ENCODE data around the gene FCAMR.
"Not testable (repeated sequence)": the region's sequence is repeated elsewhere in the genome, so short reads cannot be mapped to it uniquely, and the experiment has no call there.

Gene FCAMR

GRCh38 chr1:206929524-206929923, 40.7 kb downstream of the FCAMR start:
- H3K79me2 ChIP-seq (ENCODE audit: low read length): no peaks in the 10 kb centered on the region; the same call in 1 of the 2 replicates
- H3K4me2 ChIP-seq (ENCODE audit: low read length): peak overlapping the region; percentile 77
- peaks cover 88% of the 10 kb centered on the region for H3K4me1 ChIP-seq (ENCODE audit: low read length)
- H2AFZ ChIP-seq (ENCODE audit: low read depth, low read length): no peak overlapping the region
- no peaks in the 10 kb centered on the region for H4K20me1 ChIP-seq (ENCODE audit: insufficient read depth, low read length)
- H3K27ac ChIP-seq (ENCODE audit: low read length): peak overlapping the region; percentile 92
- TF ChIP-seq EZH2phosphoT487 (IDR thresholded peaks at IDR 0.05; ENCODE audit: low read depth): no peak
- TF ChIP-seq CTCF (IDR thresholded peaks at IDR 0.05; ENCODE audit: low read depth, low read length): peak; percentile 41
- H3K9ac ChIP-seq (ENCODE audit: low read length): peak overlapping the region; percentile 83
- peak overlapping the region; percentile 64 for H3K4me3 ChIP-seq (ENCODE audit: low read length)
- H3K36me3 ChIP-seq (replicated peaks; ENCODE audit: low read depth, low read length): no peaks in the 10 kb centered on the region
- H3K9me3 ChIP-seq (ENCODE audit: insufficient read depth, low read length): no peaks in the 10 kb centered on the region
- no peaks in the 10 kb centered on the region for H3K27me3 ChIP-seq (ENCODE audit: low read depth, low read length)

GRCh38 chr1:206926286-206926685, 44.0 kb downstream of the FCAMR start:
- peaks cover 96% of the 10 kb centered on the region for H3K4me1 ChIP-seq (ENCODE audit: low read length)
- no peaks in the 10 kb centered on the region for H3K36me3 ChIP-seq (replicated peaks; ENCODE audit: low read depth, low read length)
- H3K27me3 ChIP-seq (ENCODE audit: low read depth, low read length): no peaks in the 10 kb centered on the region
- H3K79me2 ChIP-seq (ENCODE audit: low read length): peaks cover 18% of the 10 kb centered on the region
- H4K20me1 ChIP-seq (ENCODE audit: insufficient read depth, low read length): no peaks in the 10 kb centered on the region
- no peak overlapping the region; the same call in 1 of the 2 replicates for H3K9ac ChIP-seq (ENCODE audit: low read length)
- H2AFZ ChIP-seq (ENCODE audit: low read depth, low read length): no peak overlapping the region
- no peak overlapping the region for H3K4me3 ChIP-seq (ENCODE audit: low read length)
- H3K4me2 ChIP-seq (ENCODE audit: low read length): no peak overlapping the region
- no peak overlapping the region for H3K27ac ChIP-seq (ENCODE audit: low read length)
- no peak for TF ChIP-seq EZH2phosphoT487 (IDR thresholded peaks at IDR 0.05; ENCODE audit: low read depth)
- TF ChIP-seq CTCF (IDR thresholded peaks at IDR 0.05; ENCODE audit: low read depth, low read length): no peak
- no peaks in the 10 kb centered on the region for H3K9me3 ChIP-seq (ENCODE audit: insufficient read depth, low read length)

GRCh38 chr1:206925106-206925736, 45.0 kb downstream of the FCAMR start:
- Histone ChIP-seq H3K4me1 (ENCODE audit: low read length) (peaks cover 97% of the 10 kb centered on the region), H3K27ac (ENCODE audit: low read length) (peak overlapping the region; percentile 97), H4K20me1 (ENCODE audit: insufficient read depth, low read length) (no peaks in the 10 kb centered on the region), H2AFZ (ENCODE audit: low read depth, low read length) (no peak overlapping the region; the same call in 1 of the 2 replicates), H3K27me3 (ENCODE audit: low read depth, low read length) (no peaks in the 10 kb centered on the region), H3K79me2 (ENCODE audit: low read length) (peaks cover 18% of the 10 kb centered on the region), H3K36me3 (replicated peaks; ENCODE audit: low read depth, low read length) (no peaks in the 10 kb centered on the region), H3K9ac (ENCODE audit: low read length) (peak overlapping the region; percentile 90), H3K4me3 (ENCODE audit: low read length) (peak overlapping the region; percentile 73; the same call in 1 of the 2 replicates), H3K4me2 (ENCODE audit: low read length) (peak overlapping the region; percentile 90), H3K9me3 (ENCODE audit: insufficient read depth, low read length) (no peaks in the 10 kb centered on the region)
- TF ChIP-seq CTCF (IDR thresholded peaks at IDR 0.05; ENCODE audit: low read depth, low read length) (peak; percentile 81), EZH2phosphoT487 (IDR thresholded peaks at IDR 0.05; ENCODE audit: low read depth) (no peak)

- peak overlapping the region; percentile 90 for H3K9ac ChIP-seq (ENCODE audit: low read length)
- H3K4me2 ChIP-seq (ENCODE audit: low read length): peak overlapping the region; percentile 90
- TF ChIP-seq CTCF (IDR thresholded peaks at IDR 0.05; ENCODE audit: low read depth, low read length): no peak
- no peak for TF ChIP-seq EZH2phosphoT487 (IDR thresholded peaks at IDR 0.05; ENCODE audit: low read depth)
- peaks cover 91% of the 10 kb centered on the region for H3K4me1 ChIP-seq (ENCODE audit: low read length)
- H3K9me3 ChIP-seq (ENCODE audit: insufficient read depth, low read length): no peaks in the 10 kb centered on the region
- H3K79me2 ChIP-seq (ENCODE audit: low read length): peaks cover 18% of the 10 kb centered on the region
- peak overlapping the region; percentile 97 for H3K27ac ChIP-seq (ENCODE audit: low read length)
- no peaks in the 10 kb centered on the region for H4K20me1 ChIP-seq (ENCODE audit: insufficient read depth, low read length)
- no peak overlapping the region for H2AFZ ChIP-seq (ENCODE audit: low read depth, low read length)
- no peaks in the 10 kb centered on the region for H3K36me3 ChIP-seq (replicated peaks; ENCODE audit: low read depth, low read length)
- no peaks in the 10 kb centered on the region for H3K27me3 ChIP-seq (ENCODE audit: low read depth, low read length)
- peak overlapping the region; percentile 73 for H3K4me3 ChIP-seq (ENCODE audit: low read length)
Observed at GRCh38 chr1:206924592-206925105, 45.6 kb downstream of the FCAMR start.

- H3K9me3 ChIP-seq (ENCODE audit: insufficient read depth, low read length); H2AFZ ChIP-seq (ENCODE audit: low read depth, low read length); H3K27me3 ChIP-seq (ENCODE audit: low read depth, low read length); H4K20me1 ChIP-seq (ENCODE audit: insufficient read depth, low read length); H3K36me3 ChIP-seq (replicated peaks; ENCODE audit: low read depth, low read length): not testable (repeated sequence)
- Histone ChIP-seq H3K79me2 (ENCODE audit: low read length) (peaks cover 18% of the 10 kb centered on the region), H3K4me1 (ENCODE audit: low read length) (peaks cover 85% of the 10 kb centered on the region), H3K4me2 (ENCODE audit: low read length) (peak overlapping the region; percentile 90), H3K27ac (ENCODE audit: low read length) (peak overlapping the region; percentile 97), H3K9ac (ENCODE audit: low read length) (peak overlapping the region; percentile 90), H3K4me3 (ENCODE audit: low read length) (peak overlapping the region; percentile 73)
Observed at GRCh38 chr1:206923961-206924557, 46.2 kb downstream of the FCAMR start.
